Loucy (cell line): ENCODE data around the gene VN1R5.

Experiments used
- H2AFZ ChIP-seq: fragments of 200-600 bp; sonication (generic); 2 replicates; pipeline ENCODE4 v1.6.0; 2016; ENCODE audit warnings: antibody characterized with exemption, mild to moderate bottlenecking, low read length, moderate library complexity
- H3F3A ChIP-seq: fragments of 200-600 bp; 2 replicates; pipeline ENCODE4 v1.6.0; 2016; ENCODE audit warnings: antibody characterized with exemption, low read depth, mild to moderate bottlenecking
- H3K27me3 ChIP-seq: fragments of 200-600 bp; sonication (generic); 2 replicates; pipeline ENCODE4 v1.6.1; 2014; ENCODE audit warnings: low read length, mild to moderate bottlenecking; ENCODE audit not compliant: insufficient read depth, poor library complexity, severe bottlenecking
- H3K36me3 ChIP-seq: fragments of 200-600 bp; sonication (generic); 2 replicates; pipeline ENCODE4 v1.6.1; 2016; ENCODE audit warnings: low read length; ENCODE audit not compliant: insufficient read depth
- H3K4me1 ChIP-seq: fragments of 200-600 bp; sonication (generic); 2 replicates; pipeline ENCODE4 v1.5.1; 2014; ENCODE audit warnings: low read length, mild to moderate bottlenecking; ENCODE audit not compliant: insufficient read depth, poor library complexity, severe bottlenecking
- H3K4me2 ChIP-seq: fragments of 200-600 bp; sonication (generic); 2 replicates; pipeline ENCODE4 v1.6.0; 2014; ENCODE audit warnings: antibody characterized with exemption, low read length, low read depth, mild to moderate bottlenecking; ENCODE audit not compliant: poor library complexity, severe bottlenecking
- H3K4me3 ChIP-seq: fragments of 200-600 bp; sonication (generic); 2 replicates; pipeline ENCODE4 v1.5.1; 2014; ENCODE audit warnings: low read length, mild to moderate bottlenecking, mixed read lengths; ENCODE audit not compliant: poor library complexity, severe bottlenecking
- H3K79me2 ChIP-seq: fragments of 200-600 bp; sonication (generic); 2 replicates; pipeline ENCODE4 v1.6.1; 2014; ENCODE audit warnings: low read length; ENCODE audit not compliant: insufficient read depth
- H3K9ac ChIP-seq: fragments of 200-600 bp; sonication (generic); 2 replicates; pipeline ENCODE4 v1.6.0; 2014; ENCODE audit warnings: mild to moderate bottlenecking, low read depth, low read length, moderate library complexity; ENCODE audit not compliant: poor library complexity, severe bottlenecking
- H3K9me2 ChIP-seq: fragments of 200-600 bp; sonication (generic); replicated peaks from 2 replicates; pipeline ENCODE4 v1.6.1; 2016; ENCODE audit warnings: low read depth, low read length, mixed read lengths
- H3K9me3 ChIP-seq: fragments of 200-600 bp; sonication (generic); 2 replicates; pipeline ENCODE4 v1.6.1; 2014; ENCODE audit warnings: mild to moderate bottlenecking, antibody characterized with exemption, low read length, low read depth; ENCODE audit not compliant: insufficient read depth
- H4K20me1 ChIP-seq: fragments of 200-600 bp; sonication (generic); 2 replicates; pipeline ENCODE4 v1.6.0; 2014; ENCODE audit warnings: antibody characterized with exemption, low read length, mild to moderate bottlenecking; ENCODE audit not compliant: insufficient read depth, poor library complexity, severe bottlenecking
- EZH2phosphoT487 ChIP-seq: fragments of 200-600 bp; IDR thresholded peaks from 2 replicates; pipeline ENCODE4 v1.6.1; 2018; ENCODE audit warnings: antibody characterized with exemption, mild to moderate bottlenecking, moderate library complexity, borderline replicate concordance
- TF ChIP-seq, protein P1 (sequence below): fragments of 200-600 bp; sonication (generic); conservative IDR thresholded peaks from 2 replicates; pipeline ENCODE4 v1.5.1; 2014; ENCODE audit warnings: mild to moderate bottlenecking, antibody characterized with exemption, low read length

The VN1R5 gene

GRCh38 chr1:247243524-247244137 is 12.2 kb upstream of the VN1R5 start:
- no peaks in the 10 kb centered on the region for H3K79me2 ChIP-seq
- no peaks in the 10 kb centered on the region for H3K36me3 ChIP-seq
- TF ChIP-seq, protein P1, sequence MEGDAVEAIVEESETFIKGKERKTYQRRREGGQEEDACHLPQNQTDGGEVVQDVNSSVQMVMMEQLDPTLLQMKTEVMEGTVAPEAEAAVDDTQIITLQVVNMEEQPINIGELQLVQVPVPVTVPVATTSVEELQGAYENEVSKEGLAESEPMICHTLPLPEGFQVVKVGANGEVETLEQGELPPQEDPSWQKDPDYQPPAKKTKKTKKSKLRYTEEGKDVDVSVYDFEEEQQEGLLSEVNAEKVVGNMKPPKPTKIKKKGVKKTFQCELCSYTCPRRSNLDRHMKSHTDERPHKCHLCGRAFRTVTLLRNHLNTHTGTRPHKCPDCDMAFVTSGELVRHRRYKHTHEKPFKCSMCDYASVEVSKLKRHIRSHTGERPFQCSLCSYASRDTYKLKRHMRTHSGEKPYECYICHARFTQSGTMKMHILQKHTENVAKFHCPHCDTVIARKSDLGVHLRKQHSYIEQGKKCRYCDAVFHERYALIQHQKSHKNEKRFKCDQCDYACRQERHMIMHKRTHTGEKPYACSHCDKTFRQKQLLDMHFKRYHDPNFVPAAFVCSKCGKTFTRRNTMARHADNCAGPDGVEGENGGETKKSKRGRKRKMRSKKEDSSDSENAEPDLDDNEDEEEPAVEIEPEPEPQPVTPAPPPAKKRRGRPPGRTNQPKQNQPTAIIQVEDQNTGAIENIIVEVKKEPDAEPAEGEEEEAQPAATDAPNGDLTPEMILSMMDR, result no peak
- TF ChIP-seq EZH2phosphoT487, result no peak
- no peaks in the 10 kb centered on the region for H3K4me1 ChIP-seq
- no peaks in the 10 kb centered on the region for H3K9me3 ChIP-seq
- no peak overlapping the region for H2AFZ ChIP-seq
- H3K9me2 ChIP-seq, result no peaks in the 10 kb centered on the region
- H3K4me2 ChIP-seq, result no peak overlapping the region
- H3F3A ChIP-seq, result no peaks in the 10 kb centered on the region
- no peak overlapping the region for H3K9ac ChIP-seq
- no peak overlapping the region for H3K4me3 ChIP-seq
- H3K27me3 ChIP-seq, result no peaks in the 10 kb centered on the region
- no peaks in the 10 kb centered on the region for H4K20me1 ChIP-seq

DNA sequence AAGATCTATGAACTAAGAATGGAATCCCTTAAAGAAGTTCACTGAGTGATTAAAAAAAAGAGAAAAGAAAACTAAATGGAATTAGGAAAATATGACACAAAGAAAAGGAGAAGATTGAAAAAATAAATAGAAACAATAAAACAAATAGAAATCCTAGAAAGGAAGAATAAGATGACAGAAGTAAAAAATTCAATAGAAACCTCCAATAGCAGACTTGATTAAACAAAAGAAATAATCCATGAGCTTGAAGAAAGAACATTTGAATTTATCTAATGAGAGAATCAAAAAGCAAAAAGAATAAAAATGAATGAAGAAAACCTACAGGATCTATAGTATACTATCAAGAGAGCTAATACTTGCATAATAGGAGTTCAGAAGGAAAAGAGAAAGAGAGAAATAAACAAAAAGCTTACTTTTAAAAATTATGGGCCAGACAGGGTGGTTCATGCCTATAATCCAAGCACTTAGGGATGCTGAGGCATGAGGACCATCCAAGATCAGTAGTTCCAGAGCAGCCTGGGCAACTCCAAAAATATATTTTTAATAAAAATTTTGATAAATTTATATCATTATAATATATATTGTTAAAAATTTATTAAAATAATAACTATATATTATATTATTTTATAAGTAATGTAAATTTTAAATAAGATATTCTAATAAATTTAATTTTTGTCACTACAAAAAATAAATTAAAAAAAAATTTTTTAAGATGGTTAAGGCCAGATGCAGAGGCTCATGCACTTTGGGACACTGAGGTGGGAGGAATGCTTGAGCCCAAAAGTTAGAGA is 9.4 kb upstream of the VN1R5 start:
- no peaks in the 10 kb centered on the region for H3K36me3 ChIP-seq
- no peaks in the 10 kb centered on the region for H3K27me3 ChIP-seq
- H3K4me1 ChIP-seq, result no peaks in the 10 kb centered on the region
- no peak overlapping the region for H2AFZ ChIP-seq
- H4K20me1 ChIP-seq, result no peaks in the 10 kb centered on the region
- no peak overlapping the region for H3K4me3 ChIP-seq
- H3K4me2 ChIP-seq, result no peak overlapping the region
- H3K9me3 ChIP-seq, result no peaks in the 10 kb centered on the region
- TF ChIP-seq EZH2phosphoT487, result no peak
- TF ChIP-seq, protein P1, result no peak
- no peaks in the 10 kb centered on the region for H3K79me2 ChIP-seq
- H3K9ac ChIP-seq, result no peak overlapping the region
- no peaks in the 10 kb centered on the region for H3K9me2 ChIP-seq
- no peaks in the 10 kb centered on the region for H3F3A ChIP-seq

GRCh38 chr1:247247568-247247967 is 8.3 kb upstream of the VN1R5 start:
- Histone ChIP-seq H3F3A (no peaks in the 10 kb centered on the region), H3K9me2 (no peaks in the 10 kb centered on the region), H2AFZ (no peak overlapping the region), H3K4me3 (no peak overlapping the region), H3K4me2 (no peak overlapping the region), H3K36me3 (no peaks in the 10 kb centered on the region), H3K79me2 (no peaks in the 10 kb centered on the region), H4K20me1 (no peaks in the 10 kb centered on the region), H3K9ac (no peak overlapping the region), H3K4me1 (no peaks in the 10 kb centered on the region), H3K27me3 (no peaks in the 10 kb centered on the region), H3K9me3 (no peaks in the 10 kb centered on the region)
- TF ChIP-seq, protein P1, result no peak
- no peak for TF ChIP-seq EZH2phosphoT487
